GM19463 (cell line): ENCODE data around the gene ZNF134.

Experiments
- ATAC-seq: cut with Tn5 transposase; IDR thresholded peaks from one replicate; pipeline ENCODE4 v1.9.1; 2021; ENCODE audit warnings: mild to moderate bottlenecking, moderate library complexity; ENCODE audit not compliant: unreplicated experiment

ZNF134 gene

DNA sequence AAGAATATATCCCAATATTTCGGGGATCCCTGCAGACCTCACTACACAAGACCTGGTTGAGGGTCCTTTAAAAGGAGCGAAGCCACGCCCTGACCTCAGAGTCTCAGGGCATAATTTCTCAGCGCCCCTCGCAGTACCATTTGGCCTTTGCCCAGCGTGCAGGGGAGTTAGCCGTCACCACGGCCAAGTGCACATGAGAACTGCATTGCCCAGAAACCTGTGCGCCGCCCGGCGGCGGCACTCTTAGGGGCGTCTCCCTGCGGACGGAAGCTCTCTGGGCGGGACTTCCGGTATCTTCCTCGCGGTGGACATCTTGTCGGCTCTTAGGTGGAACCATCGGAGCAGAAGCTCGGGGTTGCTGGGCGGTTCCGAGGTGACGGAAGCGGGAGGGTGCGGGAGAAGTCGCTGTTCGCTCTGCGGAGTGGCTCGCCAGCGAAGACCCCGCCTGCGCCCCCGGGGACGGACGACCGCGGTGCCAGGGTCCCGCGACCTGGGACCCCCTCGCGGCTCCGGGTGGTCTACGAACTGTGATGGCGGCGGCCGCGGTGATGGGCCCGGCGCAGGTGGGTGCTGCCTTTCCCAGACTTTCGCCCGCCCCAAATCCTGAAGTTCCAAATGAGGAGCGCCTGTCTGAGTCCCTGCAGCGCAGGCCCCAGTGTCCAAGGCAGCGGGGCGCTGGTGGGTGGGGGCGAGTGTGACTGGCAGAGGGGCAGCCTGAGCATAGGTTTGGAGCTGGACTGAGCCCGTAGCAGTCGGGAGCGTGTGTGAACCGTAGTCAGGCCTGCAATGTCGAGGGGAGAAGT is at the start of gene ZNF134:
Gene ZNF134 (plus strand): TSS at position 302 of the 803 bp plus-strand sequence. CDS start 5,227 bp downstream, outside the sequence.
- peak; percentile 99 for ATAC-seq

DNA sequence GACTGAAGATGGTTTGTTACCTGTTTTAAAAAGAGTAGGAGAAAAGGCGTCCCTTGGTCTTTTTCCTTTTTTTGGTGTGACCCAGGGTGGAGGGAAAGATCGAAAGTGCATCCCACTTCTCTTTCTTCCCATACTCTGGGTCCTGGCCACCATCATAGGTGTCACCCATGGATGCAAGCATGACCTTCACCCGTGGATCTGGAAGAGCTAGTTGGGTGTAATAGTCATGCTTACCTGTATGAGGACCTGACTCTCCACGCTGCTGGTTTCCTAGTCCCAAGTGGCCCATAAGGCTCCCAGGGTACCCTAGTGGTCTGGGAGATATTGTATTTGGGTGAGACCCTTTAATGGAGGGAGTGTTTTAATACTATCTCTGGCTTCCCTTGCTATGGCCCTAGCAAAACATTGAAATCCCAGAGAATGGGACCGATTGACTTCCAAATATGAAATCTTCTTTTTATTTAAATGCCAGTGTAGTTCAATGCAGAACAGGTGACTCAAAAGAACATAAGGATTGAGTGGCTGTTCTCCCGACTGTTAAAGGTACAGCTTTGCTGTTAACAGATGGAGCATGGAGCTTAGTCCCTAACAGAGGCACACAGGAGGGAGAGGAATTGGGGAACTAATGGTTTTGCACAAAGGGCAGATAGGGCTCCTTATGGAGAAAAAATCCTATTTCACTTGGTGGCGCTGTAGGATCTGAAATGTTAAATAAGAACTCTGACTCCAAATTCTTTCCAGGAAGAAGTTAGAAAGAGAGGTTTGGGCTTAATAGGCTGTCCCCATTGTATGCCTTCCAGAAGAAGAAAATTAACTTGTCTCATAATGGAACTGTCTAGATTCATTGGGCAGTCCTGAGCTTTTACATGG is 47.4 kb upstream of the ZNF134 start:
- no peak for ATAC-seq

DNA sequence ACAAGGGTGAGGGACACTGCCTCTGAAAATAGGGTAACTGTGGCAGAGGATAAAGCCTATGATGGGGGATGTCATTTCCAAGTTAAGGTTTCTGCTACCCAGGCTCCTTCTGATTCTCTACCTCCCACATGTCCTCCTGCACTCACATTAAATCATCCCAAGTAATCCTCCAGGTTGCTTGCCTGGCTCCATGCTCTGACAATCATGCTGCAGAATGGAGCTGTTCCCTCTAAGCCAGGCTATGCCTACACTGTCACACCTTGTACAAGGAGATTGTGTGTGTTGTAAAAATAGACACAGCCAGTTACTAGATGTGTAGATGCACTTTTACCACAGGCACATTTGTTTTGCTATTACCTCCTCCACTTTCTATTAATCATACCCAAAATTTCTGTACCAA is 43.3 kb upstream of the ZNF134 start:
- ATAC-seq: no peak

DNA sequence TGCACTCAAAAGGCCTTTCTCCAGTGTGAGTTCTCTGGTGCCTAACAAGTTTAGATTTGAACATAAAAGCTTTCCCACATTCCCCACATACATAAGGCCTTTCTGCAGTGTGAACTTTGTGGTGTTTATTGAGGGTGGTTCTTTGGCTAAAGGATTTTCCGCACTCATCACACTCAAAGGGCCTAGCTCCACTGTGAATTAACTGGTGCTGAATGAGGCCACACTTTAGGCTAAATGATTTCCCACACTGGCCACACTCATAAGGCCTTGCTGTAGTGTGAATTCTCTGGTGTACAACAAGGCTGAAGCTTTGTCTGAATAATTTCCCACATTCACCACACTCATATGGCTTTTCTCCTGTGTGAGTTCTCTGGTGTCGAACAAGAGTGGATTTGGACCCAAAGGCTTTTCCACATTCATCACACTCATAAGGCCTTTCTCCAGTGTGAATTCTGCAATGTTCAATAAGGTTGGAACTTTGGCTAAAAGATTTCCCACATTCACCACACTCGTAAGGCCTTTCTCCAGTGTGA is 41.6 kb upstream of the ZNF134 start:
- ATAC-seq: no peak

DNA sequence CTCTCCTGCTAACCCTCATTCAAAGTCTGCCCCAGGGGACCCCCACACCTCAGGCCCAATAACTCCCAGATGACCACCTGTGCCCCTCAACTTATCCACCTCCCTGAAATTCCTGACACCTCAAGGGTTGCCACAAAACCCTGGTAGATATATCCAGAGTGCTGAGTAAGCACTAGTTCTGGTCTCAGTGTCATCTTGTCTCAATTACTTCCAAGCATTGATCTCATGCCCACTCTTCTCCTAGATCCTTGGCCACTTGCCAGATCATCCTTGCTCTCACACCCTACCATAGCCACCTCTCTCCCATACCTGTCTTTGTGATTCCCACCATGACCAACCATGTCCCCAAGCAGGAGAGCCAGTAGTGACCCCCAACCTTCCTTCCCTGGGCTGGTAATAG is 37.4 kb upstream of the ZNF134 start:
- ATAC-seq: no peak

DNA sequence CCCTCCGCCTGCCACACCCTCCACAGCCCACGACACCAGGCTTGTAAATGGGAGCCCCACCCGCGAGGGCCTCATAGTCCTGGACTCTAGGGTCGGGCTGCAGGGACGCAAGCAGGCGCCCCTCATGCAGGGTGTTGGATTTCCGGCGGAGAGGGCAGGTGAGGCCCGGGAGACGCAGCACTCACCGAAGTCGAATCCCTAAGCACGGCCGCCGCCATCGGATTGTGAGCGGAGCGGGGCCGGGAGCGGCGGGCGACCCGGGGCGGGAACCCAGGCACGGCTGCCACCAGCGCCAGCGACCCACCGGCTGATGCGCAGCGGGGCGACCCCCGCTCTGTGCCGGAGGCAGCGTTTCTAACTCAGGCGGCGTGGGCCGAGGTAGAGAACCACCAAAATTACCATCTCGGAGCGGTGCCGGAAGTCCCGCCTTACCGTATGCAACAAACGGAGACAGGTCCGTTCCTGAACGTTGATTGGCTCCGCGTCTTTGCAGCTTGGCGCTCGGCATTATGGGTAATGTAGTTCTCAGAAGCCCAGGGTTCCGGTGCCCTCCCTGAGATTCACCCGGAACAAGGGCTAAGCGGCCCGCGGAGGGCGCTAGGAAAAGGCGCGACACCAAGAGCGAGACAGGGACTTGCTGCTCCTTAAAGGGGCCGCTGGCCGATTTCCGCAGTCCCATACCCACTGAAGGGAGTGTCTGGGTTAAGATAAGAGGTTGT is 35.4 kb upstream of the ZNF134 start, which contains the start of gene ZNF416:
Gene ZNF416 (minus strand): TSS at position 425 of the 719 bp plus-strand sequence. CDS start 207 bp downstream, at position 218.
- ATAC-seq: peak; percentile 95

DNA sequence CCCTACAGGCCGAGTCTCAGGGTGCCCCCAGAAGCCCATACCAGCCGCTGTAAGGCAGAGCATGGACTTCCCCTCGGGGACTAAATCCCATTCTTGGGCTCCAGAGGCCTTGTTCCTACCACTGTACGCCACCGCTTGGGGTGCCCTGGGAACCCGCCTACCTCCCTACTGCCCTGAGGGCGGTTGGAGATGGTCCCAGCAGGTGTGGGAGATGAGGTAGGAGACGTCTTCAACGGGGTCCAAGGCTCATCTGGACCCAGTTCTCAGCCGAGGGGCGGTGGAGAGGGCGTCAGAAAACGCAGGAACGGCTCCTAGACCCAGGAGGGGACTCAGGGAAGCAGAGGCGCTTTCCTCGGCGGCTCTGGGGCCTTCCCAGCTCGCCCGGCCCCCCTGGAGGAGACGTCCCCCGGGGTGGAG is 30.9 kb upstream of the ZNF134 start:
- ATAC-seq: no peak

DNA sequence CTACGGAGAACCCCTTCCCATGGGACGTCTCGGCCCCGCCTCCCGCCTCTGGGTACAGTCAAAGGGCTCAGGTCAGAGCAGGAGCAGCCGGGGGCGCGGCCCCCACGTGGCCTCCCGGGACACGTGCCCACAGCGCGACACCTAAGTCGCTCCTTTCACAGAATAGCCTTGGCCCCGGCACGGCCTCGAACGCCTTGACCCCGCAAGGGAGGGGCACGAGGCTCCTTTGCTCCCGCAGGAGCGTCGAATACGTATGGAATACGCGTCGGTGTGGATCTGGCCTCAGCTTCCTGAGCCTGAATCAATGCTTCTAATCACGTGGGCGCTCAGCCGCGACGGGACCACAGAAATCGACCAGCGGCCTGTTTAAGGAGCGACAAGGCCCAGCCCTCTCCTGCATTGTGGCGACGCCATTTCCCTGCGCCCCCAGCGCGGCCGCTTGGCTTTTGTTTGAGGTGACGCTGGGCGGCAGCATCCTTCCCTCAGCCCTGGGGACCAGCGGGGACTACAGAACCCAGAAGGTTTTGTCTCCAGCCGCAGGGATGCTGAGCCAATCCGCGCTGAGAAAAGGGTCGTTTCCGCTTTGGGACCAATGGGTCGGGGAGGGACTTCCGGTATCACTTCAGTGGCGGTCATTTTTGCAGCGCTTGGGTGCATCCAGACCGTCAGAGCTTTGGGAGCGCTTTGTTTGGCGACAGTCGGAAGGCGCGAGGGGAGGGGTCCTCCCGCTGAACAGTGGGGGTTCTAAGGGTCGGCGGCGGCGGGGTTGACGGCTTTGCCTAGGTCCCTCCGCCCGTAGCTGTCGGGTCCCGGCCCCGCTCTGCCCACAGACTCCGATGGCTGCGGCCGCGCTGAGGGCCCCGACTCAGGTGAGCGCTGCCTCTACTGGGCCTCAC is 30.3 kb upstream of the ZNF134 start, which contains the start of gene ZIK1:
Gene ZIK1 (plus strand): TSS at position 625 of the 896 bp plus-strand sequence. CDS start 212 bp downstream, at position 837.
- peak; percentile 87 for ATAC-seq

DNA sequence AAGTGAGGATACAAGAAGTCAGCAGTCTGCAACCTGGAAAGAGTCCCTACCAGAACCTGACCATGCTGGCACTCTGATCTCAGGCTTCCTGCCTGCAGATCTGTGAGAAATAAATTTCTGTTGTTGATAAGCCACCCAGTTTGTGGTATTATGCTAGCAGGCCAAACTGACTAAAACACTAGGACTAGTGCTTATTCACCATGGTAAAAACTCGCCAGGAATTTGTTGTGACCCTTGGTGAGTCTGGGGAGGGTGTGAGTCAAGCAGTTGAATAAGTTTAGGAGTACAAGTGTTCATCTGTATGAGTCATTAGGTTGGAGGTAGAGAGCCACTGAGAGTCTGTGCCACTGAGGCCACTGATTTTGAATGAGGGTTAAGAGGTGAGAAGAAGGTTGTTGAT is 26.5 kb upstream of the ZNF134 start:
- no peak for ATAC-seq

DNA sequence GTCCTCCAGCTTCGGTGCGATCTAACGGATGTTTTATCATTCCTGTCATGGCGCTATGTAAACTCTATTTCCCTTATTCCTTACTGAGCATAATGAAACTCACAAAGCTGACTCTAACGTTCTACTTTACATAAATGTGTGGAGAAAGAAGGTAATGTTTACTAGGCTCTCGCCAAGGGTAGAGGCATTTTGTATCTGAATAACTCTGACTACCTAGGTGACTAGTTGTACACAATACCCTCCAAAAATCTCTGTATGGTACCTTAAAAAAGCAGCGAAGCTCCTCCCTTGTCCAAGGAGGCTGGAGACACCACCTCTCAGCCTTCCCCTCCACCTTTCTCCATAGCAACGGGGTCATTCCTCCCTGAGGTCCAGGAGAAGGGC is 14.7 kb upstream of the ZNF134 start:
- peak; percentile 20 for ATAC-seq

DNA sequence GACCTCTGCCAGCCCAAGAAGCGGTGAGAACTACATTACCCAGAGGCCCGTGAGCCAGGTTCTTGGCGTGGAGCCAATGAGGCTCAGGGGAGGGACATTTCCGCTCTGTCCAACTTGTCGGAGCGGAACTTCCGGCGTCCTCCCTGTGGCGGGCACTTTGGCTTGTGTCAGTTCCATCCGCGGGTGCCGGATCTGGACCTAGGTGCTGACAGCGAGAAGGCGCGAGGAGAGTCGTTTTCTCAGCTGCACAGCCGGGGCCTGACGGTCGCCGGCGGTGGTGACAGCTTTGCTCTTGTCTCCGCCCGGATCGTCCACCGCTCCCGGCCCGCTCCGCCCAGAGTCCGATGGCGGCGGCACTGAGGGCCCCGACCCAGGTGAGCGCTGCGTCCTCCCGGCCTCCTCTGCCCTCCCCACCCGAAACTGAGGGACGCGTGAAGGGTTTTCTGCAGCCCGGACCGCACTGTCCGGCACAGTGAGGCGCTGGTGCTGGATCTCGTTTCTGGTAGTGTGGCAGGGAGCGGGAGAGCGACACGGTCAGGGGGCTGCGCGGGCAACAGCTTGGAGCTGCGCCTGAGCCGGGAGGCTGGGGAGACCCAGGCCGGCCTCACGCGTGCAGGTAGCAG is 14.2 kb upstream of the ZNF134 start, which contains the start of gene ZNF530:
Gene ZNF530 (plus strand): TSS at position 125 of the 623 bp plus-strand sequence. CDS start 4,461 bp downstream, outside the sequence.
- ATAC-seq: peak; percentile 99

DNA sequence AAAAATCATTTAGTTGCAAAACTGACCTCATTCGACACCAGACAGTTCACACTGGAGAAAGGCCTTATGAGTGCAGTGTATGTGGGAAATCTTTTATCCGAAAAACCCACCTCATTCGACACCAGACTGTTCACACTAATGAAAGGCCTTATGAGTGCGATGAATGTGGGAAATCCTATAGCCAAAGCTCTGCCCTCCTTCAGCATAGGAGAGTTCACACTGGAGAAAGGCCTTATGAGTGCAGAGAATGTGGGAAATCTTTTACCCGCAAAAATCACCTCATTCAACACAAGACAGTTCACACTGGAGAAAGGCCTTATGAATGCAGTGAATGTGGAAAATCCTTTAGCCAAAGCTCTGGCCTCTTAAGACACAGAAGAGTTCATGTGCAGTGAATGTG is 7.1 kb upstream of the ZNF134 start:
- no peak for ATAC-seq

DNA sequence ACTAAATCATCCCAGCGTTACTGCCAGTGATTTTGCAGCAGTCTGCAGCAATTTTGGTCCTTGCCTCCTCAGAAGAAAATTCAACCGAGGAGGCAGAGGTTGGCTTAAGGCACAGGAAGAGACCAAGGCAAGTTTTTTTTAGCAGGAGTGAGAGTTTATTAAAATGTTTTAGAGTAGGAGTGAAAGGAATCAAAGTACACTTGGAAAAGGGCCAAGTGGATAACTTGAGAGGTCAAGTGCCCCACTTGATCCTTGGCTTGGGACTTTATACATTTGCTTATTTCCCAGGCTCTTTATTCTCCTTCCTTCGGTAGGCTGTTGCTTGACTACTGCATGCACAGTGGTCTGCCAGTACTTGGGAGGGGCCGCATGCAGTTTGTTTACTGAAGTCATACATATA is 2.9 kb upstream of the ZNF134 start:
- no peak for ATAC-seq

DNA sequence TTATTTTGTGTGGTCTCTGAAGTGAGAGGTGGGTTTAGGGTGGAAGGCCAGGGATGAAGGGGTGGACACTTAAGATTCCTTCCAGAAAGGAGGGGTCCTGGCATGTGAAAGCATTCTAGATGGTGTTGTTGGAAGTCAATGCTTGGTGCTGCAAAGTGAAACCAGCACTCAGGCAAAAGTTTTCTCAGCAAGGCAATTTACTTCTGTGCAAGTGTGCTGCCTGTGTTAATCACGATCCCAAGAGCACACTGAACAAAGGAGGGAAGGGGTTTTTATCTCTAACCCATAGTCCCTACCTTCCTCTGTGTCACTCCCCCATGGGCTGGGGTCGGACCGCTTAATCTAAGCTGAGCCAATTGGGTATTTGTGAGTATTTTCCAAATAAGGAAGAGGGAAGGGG is 1.3 kb downstream of the ZNF134 start:
- no peak for ATAC-seq

DNA sequence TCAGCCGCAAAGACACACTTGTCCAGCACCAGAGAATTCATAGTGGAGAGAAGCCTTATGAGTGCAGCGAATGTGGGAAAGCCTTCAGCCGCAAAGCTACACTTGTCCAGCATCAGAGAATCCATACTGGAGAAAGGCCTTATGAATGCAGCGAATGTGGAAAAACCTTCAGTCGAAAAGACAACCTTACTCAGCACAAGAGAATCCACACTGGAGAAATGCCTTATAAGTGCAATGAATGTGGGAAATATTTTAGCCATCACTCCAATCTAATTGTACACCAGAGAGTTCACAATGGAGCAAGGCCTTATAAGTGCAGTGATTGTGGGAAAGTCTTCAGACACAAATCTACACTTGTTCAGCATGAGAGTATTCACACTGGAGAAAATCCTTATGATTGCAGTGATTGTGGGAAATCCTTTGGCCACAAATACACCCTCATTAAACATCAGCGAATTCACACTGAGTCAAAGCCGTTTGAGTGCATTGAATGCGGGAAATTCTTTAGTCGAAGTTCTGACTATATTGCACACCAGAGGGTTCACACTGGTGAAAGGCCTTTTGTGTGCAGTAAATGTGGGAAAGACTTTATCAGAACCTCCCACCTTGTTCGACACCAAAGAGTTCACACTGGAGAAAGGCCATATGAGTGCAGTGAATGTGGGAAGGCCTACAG is 6.8 kb downstream of the ZNF134 start:
- ATAC-seq: no peak

DNA sequence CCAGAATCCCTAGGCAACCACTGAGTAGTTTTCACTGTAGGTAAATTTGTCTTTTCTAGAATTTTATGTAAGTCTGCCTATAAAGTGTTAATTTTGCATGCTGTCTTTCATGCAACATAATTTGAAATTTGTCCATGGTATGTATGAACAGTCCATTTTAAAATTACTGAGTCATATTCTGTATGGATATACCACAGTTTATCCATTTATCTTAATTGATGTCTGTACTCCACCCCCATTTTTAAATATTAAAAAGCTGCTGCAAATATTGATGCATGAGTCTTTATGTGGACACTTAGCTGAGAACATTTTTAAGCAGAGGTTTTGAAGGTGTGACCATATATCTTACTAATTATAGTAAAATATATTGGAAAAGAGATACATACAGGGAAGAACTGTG is 9.0 kb downstream of the ZNF134 start:
- ATAC-seq: no peak

DNA sequence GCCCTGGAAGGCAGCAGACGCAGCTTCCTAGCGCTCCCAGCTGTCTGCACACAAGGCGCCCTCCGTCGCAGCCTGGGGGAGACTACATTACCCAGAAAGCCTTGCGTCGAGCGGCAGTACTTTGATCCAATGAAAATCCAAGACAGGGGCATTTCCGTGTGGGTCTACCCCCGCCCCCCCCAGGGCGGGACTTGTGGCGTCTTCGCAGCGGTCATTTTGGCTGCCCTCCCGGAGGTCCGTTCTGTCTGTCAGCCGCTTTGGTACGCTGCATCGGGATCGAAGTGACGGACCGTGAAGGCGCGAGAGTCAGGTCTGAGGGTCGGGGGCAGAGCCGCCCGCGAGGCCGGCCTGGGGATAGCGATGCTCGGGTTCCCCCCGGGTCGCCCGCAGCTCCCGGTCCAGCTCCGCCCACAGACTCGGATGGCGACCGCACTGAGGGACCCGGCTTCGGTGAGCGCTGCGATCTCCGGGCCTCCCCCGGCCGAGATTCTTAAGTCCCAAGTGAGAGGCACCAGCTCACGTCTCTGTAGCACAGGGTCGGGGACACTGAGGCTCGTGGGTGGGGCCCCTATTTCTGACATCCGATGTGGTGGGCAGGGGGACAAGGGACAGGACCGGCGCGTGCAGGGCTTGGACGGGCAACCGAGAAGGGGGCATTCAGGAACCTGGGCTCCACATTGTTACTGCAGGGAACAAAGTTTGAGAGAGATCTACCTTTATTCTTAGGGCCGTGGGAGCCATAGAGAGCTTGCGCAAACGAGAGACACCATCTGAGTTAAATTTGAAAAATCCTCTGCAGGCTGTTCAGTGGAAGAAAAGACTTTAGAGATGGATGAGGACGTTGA is 19.2 kb downstream of the ZNF134 start, which contains the start of gene ZNF211:
Gene ZNF211 (plus strand): TSS at position 182 of the 845 bp plus-strand sequence. CDS start 179 bp downstream, at position 361.
- peak; percentile 98 for ATAC-seq

DNA sequence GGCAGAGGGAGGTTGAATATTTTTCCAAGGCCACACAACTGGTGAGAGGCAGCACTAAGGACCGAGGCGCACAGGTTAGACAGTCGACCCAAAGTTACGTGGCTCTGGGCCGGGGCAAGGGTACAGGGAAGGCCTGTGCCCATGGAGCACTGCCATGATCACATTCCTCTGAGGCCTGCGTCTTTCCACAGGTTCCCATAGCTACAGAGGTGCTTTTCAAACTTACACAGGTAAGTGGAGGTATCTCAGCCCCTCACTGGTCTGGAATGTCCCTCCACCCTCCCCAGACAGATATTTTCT is 19.7 kb downstream of the ZNF134 start:
- ATAC-seq: no peak
